ENCODE results near the gene OSGEPL1. TPM values are rescaled to one million over a fixed set of nuclear protein-coding genes. Genes with fewer than 3 reads are reported as not detected.

OSGEPL1 gene
- total RNA-seq, 1 experiment from 2014 or later, result 8.6 TPM

GRCh38 chr2:189791338-189792042 is 28.9 kb upstream of the OSGEPL1 start:
- no TSS peak for BruUV-seq (replicated peaks)
- DNase-seq, result no peak
- H3K9me3 Mint-ChIP-seq (ENCODE audit: low read depth, unreplicated experiment), result no peaks in the 10 kb centered on the region
- H3K27ac Mint-ChIP-seq (ENCODE audit: unreplicated experiment), result no peak overlapping the region
- H3K27me3 Mint-ChIP-seq (ENCODE audit: unreplicated experiment), result no peaks in the 10 kb centered on the region
- intact Hi-C loops (cut with micrococcal nuclease; ENCODE audit: unreplicated experiment), result no loop called here
- peaks cover 2% of the 10 kb centered on the region for H3K4me1 Mint-ChIP-seq (ENCODE audit: low read depth, unreplicated experiment)
- no peak for TF ChIP-seq CTCF (IDR thresholded peaks at IDR 0.05; ENCODE audit: unreplicated experiment)
- CTCF ChIA-PET, result no interaction called here
- H3K36me3 Mint-ChIP-seq (ENCODE audit: insufficient read depth, unreplicated experiment), result peaks cover 25% of the 10 kb centered on the region
- no peak overlapping the region for H3K4me3 Mint-ChIP-seq (ENCODE audit: low read depth, unreplicated experiment)

GRCh38 chr2:189783927-189784867 is 21.6 kb upstream of the OSGEPL1 start, which contains the start of the genes ORMDL1 and PMS1:
TSS of gene ORMDL1 (minus strand) at chr2:189784339. CDS start at chr2:189782595, 1,744 bp downstream.
TSS of gene PMS1 (plus strand) at chr2:189784450. CDS start at chr2:189791810, 7,360 bp downstream.
- CTCF ChIA-PET, result interaction anchor here (0.8 to 1.6 kb wide), 2 partner anchors 12 to 22 kb away, joined by 3 to 4 read pairs; partner anchors contain the start of gene OSGEPL1
- no TSS peak for BruUV-seq (replicated peaks)
- no peaks in the 10 kb centered on the region for H3K27me3 Mint-ChIP-seq (ENCODE audit: unreplicated experiment)

GRCh38 chr2:189783451-189783926 is 20.9 kb upstream of the OSGEPL1 start:
- H3K27ac Mint-ChIP-seq (ENCODE audit: unreplicated experiment), result peak overlapping the region; percentile 82
- intact Hi-C loops (cut with micrococcal nuclease; ENCODE audit: unreplicated experiment), result no loop called here
- H3K36me3 Mint-ChIP-seq (ENCODE audit: insufficient read depth, unreplicated experiment), result peaks cover 58% of the 10 kb centered on the region
- BruUV-seq (replicated peaks), result no TSS peak
- no peak for DNase-seq
- peak overlapping the region; percentile 74 for H3K4me3 Mint-ChIP-seq (ENCODE audit: low read depth, unreplicated experiment)
- H3K27me3 Mint-ChIP-seq (ENCODE audit: unreplicated experiment), result no peaks in the 10 kb centered on the region
- H3K4me1 Mint-ChIP-seq (ENCODE audit: low read depth, unreplicated experiment), result peaks cover 17% of the 10 kb centered on the region
- no peak for TF ChIP-seq CTCF (IDR thresholded peaks at IDR 0.05; ENCODE audit: unreplicated experiment)
- CTCF ChIA-PET, result interaction anchor here (0.8 to 1.6 kb wide), 2 partner anchors 11 to 21 kb away, joined by 3 to 4 read pairs; partner anchors contain the start of gene OSGEPL1
- H3K9me3 Mint-ChIP-seq (ENCODE audit: low read depth, unreplicated experiment), result no peaks in the 10 kb centered on the region

More at GRCh38 chr2:189783927-189784867, 21.6 kb upstream of the OSGEPL1 start, which contains the start of the genes ORMDL1 and PMS1:
- Mint-ChIP-seq H3K27ac (ENCODE audit: unreplicated experiment) (peak within 1 kb of the TSS; percentile 82), H3K9me3 (ENCODE audit: low read depth, unreplicated experiment) (no peaks in the 10 kb centered on the region), H3K4me1 (ENCODE audit: low read depth, unreplicated experiment) (peaks cover 17% of the 10 kb centered on the region), H3K36me3 (ENCODE audit: insufficient read depth, unreplicated experiment) (peaks cover 51% of the 10 kb centered on the region), H3K4me3 (ENCODE audit: low read depth, unreplicated experiment) (peak within 1 kb of the TSS; percentile 74)
- TF ChIP-seq CTCF (IDR thresholded peaks at IDR 0.05; ENCODE audit: unreplicated experiment), result no peak
- DNase-seq, result peak; percentile 96
- intact Hi-C loops (cut with micrococcal nuclease; ENCODE audit: unreplicated experiment), result no loop called here

- peak overlapping the region; percentile 5 for H3K27ac Mint-ChIP-seq (ENCODE audit: unreplicated experiment)
- intact Hi-C loops (cut with micrococcal nuclease; ENCODE audit: unreplicated experiment), result no loop called here
- TF ChIP-seq CTCF (IDR thresholded peaks at IDR 0.05; ENCODE audit: unreplicated experiment), result no peak
- peaks cover 66% of the 10 kb centered on the region for H3K36me3 Mint-ChIP-seq (ENCODE audit: insufficient read depth, unreplicated experiment)
- H3K27me3 Mint-ChIP-seq (ENCODE audit: unreplicated experiment), result no peaks in the 10 kb centered on the region
- peak overlapping the region; percentile 74 for H3K4me3 Mint-ChIP-seq (ENCODE audit: low read depth, unreplicated experiment)
- BruUV-seq (replicated peaks), result no TSS peak
- DNase-seq, result no peak
- H3K9me3 Mint-ChIP-seq (ENCODE audit: low read depth, unreplicated experiment), result no peaks in the 10 kb centered on the region
- peaks cover 17% of the 10 kb centered on the region for H3K4me1 Mint-ChIP-seq (ENCODE audit: low read depth, unreplicated experiment)
- CTCF ChIA-PET, result interaction anchor here (1.6 kb wide), 1 partner anchor 20 kb away, joined by 4 read pairs; the partner anchor contains the start of gene OSGEPL1
Observed at GRCh38 chr2:189782221-189782671, 19.7 kb upstream of the OSGEPL1 start.
